Mammary epithelial cell (primary cell): ENCODE measurements around the gene CLDN1.

Experiments used
- EZH2 ChIP-seq: IDR thresholded peaks from 2 replicates; pipeline ENCODE4 v1.6.1; 2012; ENCODE audit warnings: low read length, inconsistent platforms, borderline replicate concordance
- TF ChIP-seq, protein P1 (sequence below), 2 donors: IDR thresholded peaks in 1 of 2; conservative IDR thresholded peaks in 1 of 2; 2 replicates each; pipeline ENCODE4 v1.5.1; 2011 to 2012; ENCODE audit warnings: inconsistent platforms in 2 of 2, low read length in 2 of 2, mild to moderate bottlenecking in 2 of 2, control low read depth in 1 of 2, low read depth in 1 of 2; ENCODE audit not compliant: insufficient read depth in 1 of 2; ENCODE audit errors: extremely low read depth in 1 of 2

GRCh38 chr3:190305406-190305805 lies 16.8 kb downstream of the CLDN1 start:
- TF ChIP-seq, protein P1, sequence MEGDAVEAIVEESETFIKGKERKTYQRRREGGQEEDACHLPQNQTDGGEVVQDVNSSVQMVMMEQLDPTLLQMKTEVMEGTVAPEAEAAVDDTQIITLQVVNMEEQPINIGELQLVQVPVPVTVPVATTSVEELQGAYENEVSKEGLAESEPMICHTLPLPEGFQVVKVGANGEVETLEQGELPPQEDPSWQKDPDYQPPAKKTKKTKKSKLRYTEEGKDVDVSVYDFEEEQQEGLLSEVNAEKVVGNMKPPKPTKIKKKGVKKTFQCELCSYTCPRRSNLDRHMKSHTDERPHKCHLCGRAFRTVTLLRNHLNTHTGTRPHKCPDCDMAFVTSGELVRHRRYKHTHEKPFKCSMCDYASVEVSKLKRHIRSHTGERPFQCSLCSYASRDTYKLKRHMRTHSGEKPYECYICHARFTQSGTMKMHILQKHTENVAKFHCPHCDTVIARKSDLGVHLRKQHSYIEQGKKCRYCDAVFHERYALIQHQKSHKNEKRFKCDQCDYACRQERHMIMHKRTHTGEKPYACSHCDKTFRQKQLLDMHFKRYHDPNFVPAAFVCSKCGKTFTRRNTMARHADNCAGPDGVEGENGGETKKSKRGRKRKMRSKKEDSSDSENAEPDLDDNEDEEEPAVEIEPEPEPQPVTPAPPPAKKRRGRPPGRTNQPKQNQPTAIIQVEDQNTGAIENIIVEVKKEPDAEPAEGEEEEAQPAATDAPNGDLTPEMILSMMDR (conservative IDR thresholded peaks at IDR 0.05 in 1 of 2, IDR thresholded peaks at IDR 0.05 in 1 of 2; ENCODE audit: extremely low read depth in 1 of 2, insufficient read depth in 1 of 2, low read depth in 1 of 2, low read length in 2 of 2): no peak
- TF ChIP-seq EZH2: no peak
